Right lobe of liver (tissue), 6 donors: Measurements from ENCODE around the gene OPCML. TPM values are rescaled to one million over a fixed set of nuclear protein-coding genes. Genes with fewer than 3 reads are reported as not detected.

Source experiments
- ATAC-seq, 4 donors: fragments of 200-7000 bp; cut with Tn5 transposase; one replicate each; pipeline ENCODE4 v1.9.1; 2020; ENCODE audit warnings: mild to moderate bottlenecking in 4 of 4, moderate library complexity in 4 of 4
- DNase-seq, 3 donors: peaks; one replicate each; pipeline ENCODE4 v3.0.0-alpha.2; 2020
- H3K27ac ChIP-seq, 3 donors: fragments of 200-600 bp; one replicate each; pipeline ENCODE4 v1.8.0; 2022
- H3K27me3 ChIP-seq, 2 donors: fragments of 200-600 bp; one replicate each; pipeline ENCODE4 v1.8.0; 2022
- H3K36me3 ChIP-seq, 4 donors: fragments of 200-600 bp; sonication (generic) in 1 of 4; one replicate each; pipeline versions ENCODE4 v1.5.1 to v1.8.0; 2017 to 2022; ENCODE audit warnings: control low read depth in 1 of 4
- H3K4me1 ChIP-seq, 4 donors: fragments of 200-600 bp; sonication (generic) in 1 of 4; one replicate each; pipeline versions ENCODE4 v1.5.1 to v1.8.0; 2017 to 2022; ENCODE audit warnings: control low read depth in 1 of 4
- H3K4me3 ChIP-seq, 3 donors: fragments of 200-600 bp; one replicate each; pipeline ENCODE4 v1.8.0; 2022
- H3K9me3 ChIP-seq, 4 donors: fragments of 200-600 bp; sonication (generic) in 1 of 4; one replicate each; pipeline versions ENCODE4 v1.5.1 to v1.8.0; 2017 to 2022; ENCODE audit warnings: control low read depth in 1 of 4
- POLR2A ChIP-seq: fragments of 450-650 bp; IDR thresholded peaks from one replicate; pipeline ENCODE4 v1.6.1; 2017; ENCODE audit warnings: antibody characterized with exemption, mild to moderate bottlenecking
- WGBS: methylation state at CpG from one replicate; pipeline ENCODE4 v1.1.6; 2018; ENCODE audit warnings: low coverage, low lambda C conversion rate; ENCODE audit not compliant: insufficient coverage; ENCODE audit errors: missing lambda C conversion rate; 5-methylcytosine and 5-hydroxymethylcytosine counted together
- intact Hi-C, 2 donors: fragments of 100-400 bp; cut with DNase I; formaldehyde crosslinking; loops; one replicate each; pipeline versions ENCODE4 v1.11.2 to v1.14.1; 2022
- total RNA-seq, 6 experiments: library from RNA; depleted of rRNA in 2 of 6; stranded (reverse); fragments of >200 nt in 2 of 6; fragmentation: NEBNext Ultra II Directional in 3 of 6; extraction: Animal tissue kit (Norgen Biotek cat#: 25700) in 3 of 6; gene quantifications; one replicate each; pipeline versions ENCODE4 v1.1.0 to v1.2.4, GENCODE V29; 2016 to 2023
- TF ChIP-seq, protein P1 (sequence below), 4 donors: fragments of 200-600 bp in 3 of 4; fragments of 450-650 bp in 1 of 4; IDR thresholded peaks; one replicate each; pipeline versions ENCODE4 v1.5.1 to v1.8.0; 2016 to 2022; ENCODE audit warnings: antibody characterized with exemption in 4 of 4, mild to moderate bottlenecking in 2 of 4
- donor health status: DM: no; HTN: yes; CAD: no.
- donor health status: DM: no; HTN: no; CAD: no.
- donor health status: DM: no; HTN: no; CAD: no.
- donor health status: DM: no; HTN: yes; CAD: no.
- donor health status: DM: no; HTN: yes; CAD: no.

The OPCML gene
- total RNA-seq, 6 experiments from 2014 or later: 0.11 TPM; not detected in 5

DNA sequence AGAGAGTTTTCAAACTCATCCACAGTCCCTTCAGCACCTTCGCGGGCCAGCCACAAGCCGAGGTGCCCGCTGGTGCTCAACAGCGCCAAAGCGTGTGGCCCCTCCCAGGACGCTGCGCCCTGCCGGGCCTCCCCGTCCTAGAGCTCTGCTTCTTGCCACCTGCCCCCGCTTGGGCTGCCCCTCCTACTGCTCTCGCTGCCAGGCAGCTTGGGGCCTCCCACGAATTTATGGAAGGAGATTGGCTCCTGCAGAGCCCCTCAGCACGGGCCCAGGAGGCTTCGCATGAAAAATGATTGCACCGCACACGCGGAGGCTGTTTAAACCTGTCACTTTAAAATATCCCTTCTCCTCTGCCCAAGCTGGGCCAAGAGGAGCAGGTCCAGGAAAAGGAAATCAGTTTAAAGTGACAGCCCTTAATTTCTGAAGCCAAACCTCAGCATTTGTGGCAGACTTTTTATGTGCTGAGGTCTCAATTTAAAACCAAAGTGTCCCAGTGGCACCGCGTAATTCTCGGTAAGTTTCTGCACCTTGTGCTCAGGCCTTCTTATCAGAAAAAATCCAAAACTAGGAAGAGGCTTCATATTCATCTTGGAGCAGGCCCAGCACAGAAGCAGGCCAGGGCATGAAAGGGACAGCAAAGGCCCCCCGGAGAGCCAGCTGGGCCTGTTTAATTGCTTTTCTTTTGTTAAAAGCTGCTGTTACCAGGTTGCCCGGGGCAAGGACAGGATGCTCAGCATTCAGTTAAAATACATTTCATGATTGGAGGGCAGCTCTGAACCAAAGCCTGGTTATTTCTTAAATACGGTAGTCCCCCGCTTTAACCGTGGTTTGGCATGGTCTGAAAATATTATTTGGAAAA is 303.6 kb downstream of the OPCML start:
- TF ChIP-seq, protein P1, sequence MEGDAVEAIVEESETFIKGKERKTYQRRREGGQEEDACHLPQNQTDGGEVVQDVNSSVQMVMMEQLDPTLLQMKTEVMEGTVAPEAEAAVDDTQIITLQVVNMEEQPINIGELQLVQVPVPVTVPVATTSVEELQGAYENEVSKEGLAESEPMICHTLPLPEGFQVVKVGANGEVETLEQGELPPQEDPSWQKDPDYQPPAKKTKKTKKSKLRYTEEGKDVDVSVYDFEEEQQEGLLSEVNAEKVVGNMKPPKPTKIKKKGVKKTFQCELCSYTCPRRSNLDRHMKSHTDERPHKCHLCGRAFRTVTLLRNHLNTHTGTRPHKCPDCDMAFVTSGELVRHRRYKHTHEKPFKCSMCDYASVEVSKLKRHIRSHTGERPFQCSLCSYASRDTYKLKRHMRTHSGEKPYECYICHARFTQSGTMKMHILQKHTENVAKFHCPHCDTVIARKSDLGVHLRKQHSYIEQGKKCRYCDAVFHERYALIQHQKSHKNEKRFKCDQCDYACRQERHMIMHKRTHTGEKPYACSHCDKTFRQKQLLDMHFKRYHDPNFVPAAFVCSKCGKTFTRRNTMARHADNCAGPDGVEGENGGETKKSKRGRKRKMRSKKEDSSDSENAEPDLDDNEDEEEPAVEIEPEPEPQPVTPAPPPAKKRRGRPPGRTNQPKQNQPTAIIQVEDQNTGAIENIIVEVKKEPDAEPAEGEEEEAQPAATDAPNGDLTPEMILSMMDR (IDR thresholded peaks at IDR 0.05): no peak
- ATAC-seq (no peak), DNase-seq (no peak)
- intact Hi-C loops: no loop called here
- H3K4me3 ChIP-seq: no peak overlapping the region
- no peaks in the 10 kb centered on the region for H3K4me1 ChIP-seq
- H3K27ac ChIP-seq: no peak overlapping the region
- H3K9me3 ChIP-seq: no peaks in the 10 kb centered on the region
- H3K36me3 ChIP-seq: no peaks in the 10 kb centered on the region
- H3K27me3 ChIP-seq: no peaks in the 10 kb centered on the region
- 16% methylated on average over 23 of the region's 26 CpGs for WGBS

DNA sequence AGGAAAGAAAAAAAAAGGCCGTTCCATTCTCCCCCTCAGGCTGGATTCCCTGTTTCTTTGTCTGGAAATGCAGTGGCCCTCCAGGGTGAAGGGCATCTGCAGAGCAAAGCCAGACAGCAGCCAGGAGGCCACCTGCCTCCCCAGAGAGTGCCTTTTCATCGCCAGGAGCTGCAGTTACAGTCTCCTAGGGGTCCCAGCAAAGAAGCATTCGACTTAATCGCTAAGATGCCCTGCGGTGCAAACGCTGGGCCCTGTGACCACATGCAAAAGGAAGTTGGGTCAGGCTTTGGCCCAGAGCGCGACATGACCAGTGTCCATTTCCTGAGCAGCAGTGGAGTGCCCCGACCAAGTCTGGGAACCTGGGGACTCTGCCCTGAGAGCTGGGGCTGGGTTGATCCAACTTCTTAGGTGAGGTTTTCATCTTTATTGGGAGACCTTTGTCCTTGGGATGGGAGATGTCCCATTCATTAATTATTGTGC is 304.6 kb downstream of the OPCML start:
- no peak for TF ChIP-seq POLR2A
- TF ChIP-seq, protein P1 (IDR thresholded peaks at IDR 0.05): no peak
- Histone ChIP-seq H3K27ac (no peak overlapping the region), H3K4me3 (no peak overlapping the region), H3K4me1 (no peaks in the 10 kb centered on the region), H3K9me3 (no peaks in the 10 kb centered on the region), H3K27me3 (no peaks in the 10 kb centered on the region), H3K36me3 (no peaks in the 10 kb centered on the region)
- DNase-seq: no peak
- no peak for ATAC-seq
- 28% methylated on average over 7 of the region's 9 CpGs for WGBS
- intact Hi-C loops: no loop called here

DNA sequence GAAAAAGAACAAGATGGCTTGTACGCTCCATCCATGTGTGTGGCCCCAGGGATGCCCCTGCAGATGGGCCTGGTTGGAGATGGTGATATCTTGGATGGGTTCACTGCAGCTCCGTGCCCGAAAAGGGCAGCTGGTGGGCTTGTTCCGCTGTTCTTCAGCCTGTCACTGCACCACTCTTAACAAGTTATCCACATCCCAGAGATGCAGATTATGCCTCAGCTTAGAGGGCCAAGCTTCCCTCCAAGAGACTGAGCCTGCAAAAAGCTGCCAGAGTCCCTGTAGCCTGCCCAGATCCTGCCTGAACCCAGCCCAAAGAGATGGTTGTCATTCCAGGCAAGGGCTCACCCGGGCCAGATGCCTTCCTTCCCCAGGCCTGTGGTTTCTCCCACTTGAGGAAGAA is 308.0 kb downstream of the OPCML start:
- intact Hi-C loops: no loop called here
- H3K4me1 ChIP-seq: no peaks in the 10 kb centered on the region
- ATAC-seq (no peak), DNase-seq (no peak)
- H3K4me3 ChIP-seq: no peak overlapping the region
- H3K27ac ChIP-seq: no peak overlapping the region
- 47% methylated on average over 3 of the region's 5 CpGs for WGBS
- no peaks in the 10 kb centered on the region for H3K36me3 ChIP-seq
- no peaks in the 10 kb centered on the region for H3K27me3 ChIP-seq
- no peaks in the 10 kb centered on the region for H3K9me3 ChIP-seq
- TF ChIP-seq POLR2A: no peak
- TF ChIP-seq, protein P1 (IDR thresholded peaks at IDR 0.05): no peak

DNA sequence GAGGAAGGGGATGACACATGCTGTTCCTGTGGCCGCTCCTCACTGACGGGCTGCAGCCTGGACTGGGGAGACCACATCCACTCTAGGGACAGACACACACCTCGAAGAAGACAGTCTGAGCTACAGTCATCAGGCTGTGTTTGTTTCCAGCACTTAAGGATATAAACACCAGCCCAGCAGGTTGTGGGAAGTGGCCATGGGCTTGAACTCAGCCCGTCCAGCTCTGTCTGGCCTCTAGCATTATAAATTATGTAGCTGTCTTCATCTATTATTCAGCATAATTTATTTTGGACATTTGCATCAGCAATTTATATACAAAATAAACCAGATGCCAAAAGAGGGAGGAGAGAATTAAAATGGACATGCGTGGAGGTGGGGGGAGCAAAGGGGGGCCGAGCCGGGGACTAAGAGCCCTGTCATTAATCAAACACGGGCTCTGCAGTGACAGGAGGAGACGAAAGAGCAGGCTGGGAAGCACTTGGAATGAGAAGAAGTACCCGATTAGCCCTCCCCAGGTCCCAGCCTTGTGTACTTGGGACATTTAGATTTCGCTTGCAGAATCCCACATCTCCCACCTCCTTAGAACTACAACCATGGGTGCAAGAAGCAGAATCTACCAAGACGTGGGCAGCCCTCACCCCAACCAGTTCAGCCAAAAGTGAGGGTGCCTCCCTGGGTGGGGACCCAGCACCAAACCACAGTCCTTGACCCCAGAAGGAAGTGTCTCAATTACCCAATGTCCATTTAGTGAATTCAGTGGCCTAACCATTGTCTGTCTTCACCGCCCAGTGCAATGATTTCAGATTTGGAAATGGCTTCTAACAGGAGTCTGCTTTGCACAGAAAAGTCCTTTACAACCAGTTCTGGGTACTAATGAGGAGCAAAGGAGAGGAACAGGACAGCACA is 309.6 kb downstream of the OPCML start:
- no peaks in the 10 kb centered on the region for H3K9me3 ChIP-seq
- DNase-seq (no peak), ATAC-seq (no peak)
- no peaks in the 10 kb centered on the region for H3K27me3 ChIP-seq
- no peak overlapping the region for H3K27ac ChIP-seq
- H3K4me1 ChIP-seq: no peaks in the 10 kb centered on the region
- intact Hi-C loops: no loop called here
- TF ChIP-seq, protein P1 (IDR thresholded peaks at IDR 0.05): no peak
- no peak for TF ChIP-seq POLR2A
- H3K36me3 ChIP-seq: no peaks in the 10 kb centered on the region
- WGBS: 35% methylated on average over 10 of the region's 13 CpGs
- H3K4me3 ChIP-seq: no peak overlapping the region
